Caco-2 (cell line): ENCODE results near the gene KRTAP10-4. TPM values are rescaled to one million over a fixed set of nuclear protein-coding genes. Genes with fewer than 3 reads are reported as not detected.
"Not testable (repeated sequence)": the region's sequence is repeated elsewhere in the genome, so short reads cannot be mapped to it uniquely, and the experiment has no call there.

Experiments used
- BruUV-seq: library from RNA; stranded (reverse); fragments of 400-500 nt; replicated peaks from 2 replicates; lab custom pipeline; 2021; lab: Mats Ljungman, UMichigan
- CTCF ChIA-PET: fragments of 300-600 bp; sonication (Branson Sonifier 250); formaldehyde crosslinking; loops from one replicate; lab custom pipeline; 2022; ENCODE audit warnings: antibody characterized with exemption; lab: Charles Lee
- POLR2A ChIA-PET: fragments of 300-600 bp; sonication (Branson Sonifier 250); formaldehyde crosslinking; loops from one replicate; lab custom pipeline; 2022; ENCODE audit warnings: antibody characterized with exemption; lab: Charles Lee
- DNase-seq, 2 experiments: peaks; one replicate each; pipeline versions ENCODE4 v3.0.0 to v3.0.0-alpha.2; 2020 to 2022
- H3K27me3 ChIP-seq: replicated peaks from 2 replicates; pipeline ENCODE4 v1.6.0; 2011; ENCODE audit warnings: low read length; ENCODE audit not compliant: control insufficient read depth, insufficient read depth
- H3K36me3 ChIP-seq: 2 replicates; pipeline ENCODE4 v1.5.1; 2011; ENCODE audit warnings: low read length; ENCODE audit not compliant: control insufficient read depth, insufficient read depth
- H3K4me1 ChIP-seq: fragments of 250-450 bp; sonication (Bioruptor Pico); 2 replicates; pipeline ENCODE4 v1.5.1; 2020; ENCODE audit warnings: mild to moderate bottlenecking
- H3K4me3 ChIP-seq: 2 replicates; pipeline ENCODE4 v1.5.1; 2011; ENCODE audit warnings: low read depth, mild to moderate bottlenecking, control low read depth, low read length
- H3K9me3 ChIP-seq: fragments of 250-450 bp; sonication (Bioruptor Pico); 2 replicates; pipeline ENCODE4 v1.5.1; 2020; ENCODE audit warnings: mild to moderate bottlenecking, moderate library complexity
- H3K27ac Mint-ChIP-seq: one replicate; pipeline ENCODE4 v1.8.0; 2022; ENCODE audit warnings: mixed read lengths; ENCODE audit not compliant: unreplicated experiment
- H3K27me3 Mint-ChIP-seq: one replicate; pipeline ENCODE4 v1.8.0; 2022; ENCODE audit warnings: mixed read lengths; ENCODE audit not compliant: insufficient read depth, unreplicated experiment
- H3K36me3 Mint-ChIP-seq: one replicate; pipeline ENCODE4 v1.8.0; 2022; ENCODE audit warnings: mild to moderate bottlenecking, mixed read lengths; ENCODE audit not compliant: insufficient read depth, unreplicated experiment
- H3K4me1 Mint-ChIP-seq: one replicate; pipeline ENCODE4 v1.8.0; 2022; ENCODE audit warnings: low read depth, mixed read lengths; ENCODE audit not compliant: unreplicated experiment
- H3K4me3 Mint-ChIP-seq: one replicate; pipeline ENCODE4 v1.8.0; 2022; ENCODE audit warnings: mild to moderate bottlenecking, moderate library complexity, mixed read lengths; ENCODE audit not compliant: unreplicated experiment
- H3K9me3 Mint-ChIP-seq: one replicate; pipeline ENCODE4 v1.8.0; 2022; ENCODE audit warnings: mixed read lengths; ENCODE audit not compliant: unreplicated experiment
- intact Hi-C: fragments of 100-400 bp; cut with micrococcal nuclease; formaldehyde crosslinking; loops from one replicate; pipeline ENCODE4 v1.10.0; 2022; ENCODE audit not compliant: unreplicated experiment
- total RNA-seq: library from RNA; stranded (reverse); gene quantifications from 2 replicates; pipeline ENCODE4 v1.2.3, GENCODE V29; 2022
- TF ChIP-seq, protein P1 (sequence below), 2 experiments: fragments of 200-600 bp in 1 of 2; IDR thresholded peaks; 1 replicate in 1 of 2; 2 replicates in 1 of 2; pipeline versions ENCODE4 v1.5.1 to v1.8.0; 2011 to 2022; ENCODE audit warnings: antibody characterized with exemption in 1 of 2, control low read depth in 1 of 2, inconsistent platforms in 1 of 2, low read depth in 1 of 2, low read length in 1 of 2, mild to moderate bottlenecking in 1 of 2, moderate library complexity in 1 of 2; ENCODE audit not compliant: insufficient read depth in 1 of 2, severe bottlenecking in 1 of 2, unreplicated experiment in 1 of 2

KRTAP10-4 gene
- total RNA-seq, 1 experiment from 2014 or later, result not detected

DNA sequence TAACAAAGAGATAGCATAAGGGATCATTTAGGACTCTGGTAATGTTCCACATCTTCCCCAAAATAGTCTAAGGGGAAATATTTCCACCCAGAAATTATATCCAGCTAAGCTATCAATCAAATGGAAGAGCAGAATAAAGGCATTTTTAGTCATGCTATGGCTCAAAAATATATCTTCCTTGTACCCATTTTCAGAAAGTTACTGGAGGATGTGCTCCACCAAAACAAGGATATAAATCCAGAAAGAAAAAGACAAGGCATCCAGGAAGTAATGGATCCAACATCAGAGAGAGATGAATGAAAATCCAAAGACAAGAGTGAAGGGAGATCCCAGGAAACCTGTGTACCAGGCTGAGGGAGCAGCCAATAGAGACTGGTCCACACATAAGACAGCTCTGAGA, 35.7 kb downstream of the KRTAP10-4 start:
- BruUV-seq, result no TSS peak
- ChIA-PET CTCF (interaction anchor here (0.7 kb wide), 1 partner anchor 101 kb away, joined by 3 read pairs; no protein-coding TSS in a partner anchor), POLR2A (no interaction called here)

DNA sequence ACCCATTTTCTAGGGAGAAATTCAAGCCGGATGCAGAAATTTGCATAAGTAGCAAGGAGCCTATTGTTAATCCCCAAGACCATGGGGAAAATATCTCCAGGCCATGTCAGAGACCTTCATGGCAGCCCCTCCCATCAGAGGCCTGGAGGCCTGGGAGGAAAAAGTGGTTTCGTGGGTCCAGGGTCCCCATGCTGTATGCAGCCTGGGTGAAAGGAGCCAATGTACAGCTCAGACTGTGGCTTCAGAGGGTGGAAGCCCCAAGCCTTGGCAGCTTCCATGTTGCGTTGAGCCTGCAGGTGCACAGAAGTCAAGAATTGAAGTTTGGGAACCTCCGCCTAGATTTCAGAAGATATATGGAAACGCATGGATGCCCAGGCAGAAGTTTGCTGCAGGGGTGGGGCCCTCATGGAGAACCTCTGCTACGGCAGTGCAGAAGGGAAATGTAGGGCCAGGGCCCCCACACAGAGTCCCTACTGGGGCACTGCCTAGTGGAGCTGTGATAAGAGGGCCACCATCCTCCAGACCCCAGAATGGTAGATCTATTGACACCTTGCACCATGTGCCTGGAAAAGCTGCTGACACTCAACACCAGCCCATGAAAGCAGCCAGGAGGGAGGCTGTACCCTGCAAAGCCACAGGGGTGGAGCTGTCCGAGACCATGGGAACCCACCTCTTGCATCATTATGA, 36.8 kb downstream of the KRTAP10-4 start:
- POLR2A ChIA-PET, result not testable (repeated sequence)

More for the DNA sequence above, 35.7 kb downstream of the KRTAP10-4 start:
- Histone ChIP-seq H3K36me3 (no peaks in the 10 kb centered on the region), H3K4me1 (no peaks in the 10 kb centered on the region), H3K4me3 (no peak overlapping the region), H3K27me3 (no peaks in the 10 kb centered on the region), H3K9me3 (0 out of 2 replicates have a peak, but pooled peaks cover 5% of the 10 kb centered on the region)
- H3K27me3 Mint-ChIP-seq, result peaks cover 3% of the 10 kb centered on the region
- intact Hi-C loops, result no loop called here
- TF ChIP-seq, protein P1, sequence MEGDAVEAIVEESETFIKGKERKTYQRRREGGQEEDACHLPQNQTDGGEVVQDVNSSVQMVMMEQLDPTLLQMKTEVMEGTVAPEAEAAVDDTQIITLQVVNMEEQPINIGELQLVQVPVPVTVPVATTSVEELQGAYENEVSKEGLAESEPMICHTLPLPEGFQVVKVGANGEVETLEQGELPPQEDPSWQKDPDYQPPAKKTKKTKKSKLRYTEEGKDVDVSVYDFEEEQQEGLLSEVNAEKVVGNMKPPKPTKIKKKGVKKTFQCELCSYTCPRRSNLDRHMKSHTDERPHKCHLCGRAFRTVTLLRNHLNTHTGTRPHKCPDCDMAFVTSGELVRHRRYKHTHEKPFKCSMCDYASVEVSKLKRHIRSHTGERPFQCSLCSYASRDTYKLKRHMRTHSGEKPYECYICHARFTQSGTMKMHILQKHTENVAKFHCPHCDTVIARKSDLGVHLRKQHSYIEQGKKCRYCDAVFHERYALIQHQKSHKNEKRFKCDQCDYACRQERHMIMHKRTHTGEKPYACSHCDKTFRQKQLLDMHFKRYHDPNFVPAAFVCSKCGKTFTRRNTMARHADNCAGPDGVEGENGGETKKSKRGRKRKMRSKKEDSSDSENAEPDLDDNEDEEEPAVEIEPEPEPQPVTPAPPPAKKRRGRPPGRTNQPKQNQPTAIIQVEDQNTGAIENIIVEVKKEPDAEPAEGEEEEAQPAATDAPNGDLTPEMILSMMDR (IDR thresholded peaks at IDR 0.05; ENCODE audit: insufficient read depth in 1 of 2, low read depth in 1 of 2, low read length in 1 of 2, severe bottlenecking in 1 of 2, unreplicated experiment in 1 of 2), result no peak
- H3K36me3 Mint-ChIP-seq, result no peaks in the 10 kb centered on the region
- no peak for DNase-seq
- H3K4me1 Mint-ChIP-seq, result no peaks in the 10 kb centered on the region
- H3K4me3 Mint-ChIP-seq, result no peak overlapping the region
- peaks cover 41% of the 10 kb centered on the region for H3K9me3 Mint-ChIP-seq
- no peak overlapping the region for H3K27ac Mint-ChIP-seq

DNA sequence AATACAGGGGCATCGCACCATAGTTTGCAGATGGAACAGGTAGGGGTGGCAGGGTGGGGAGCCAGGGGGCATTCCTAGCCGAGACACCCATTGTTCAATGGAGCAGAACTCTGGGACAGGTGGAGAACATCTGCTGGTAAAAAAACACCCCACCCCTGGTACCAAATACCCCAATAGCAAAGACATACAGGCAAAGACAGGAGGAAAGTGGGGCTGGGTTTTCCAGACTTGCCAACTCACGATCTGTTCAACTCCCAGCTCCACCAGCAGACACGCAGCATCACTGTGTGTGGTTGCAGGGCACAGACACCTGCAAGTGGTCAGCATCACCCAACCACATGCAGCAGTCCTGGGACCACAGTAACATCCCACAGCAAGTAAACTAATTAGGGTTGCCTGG, 38.0 kb downstream of the KRTAP10-4 start:
- H3K36me3 ChIP-seq, result no peaks in the 10 kb centered on the region
- H3K9me3 ChIP-seq, result 0 out of 2 replicates have a peak, but pooled peaks cover 5% of the 10 kb centered on the region
- ChIA-PET POLR2A (no interaction called here), CTCF (no interaction called here)
- H3K27me3 Mint-ChIP-seq, result peaks cover 6% of the 10 kb centered on the region
- H3K4me3 Mint-ChIP-seq, result no peak overlapping the region
- no peak overlapping the region for H3K4me3 ChIP-seq
- BruUV-seq, result no TSS peak
- no peak overlapping the region for H3K27ac Mint-ChIP-seq
- no peaks in the 10 kb centered on the region for H3K27me3 ChIP-seq
- DNase-seq, result no peak
- TF ChIP-seq, protein P1 (IDR thresholded peaks at IDR 0.05; ENCODE audit: insufficient read depth in 1 of 2, low read depth in 1 of 2, low read length in 1 of 2, severe bottlenecking in 1 of 2, unreplicated experiment in 1 of 2), result no peak
- intact Hi-C loops, result no loop called here
- peaks cover 41% of the 10 kb centered on the region for H3K9me3 Mint-ChIP-seq
- H3K4me1 Mint-ChIP-seq, result no peaks in the 10 kb centered on the region
- no peaks in the 10 kb centered on the region for H3K4me1 ChIP-seq
- H3K36me3 Mint-ChIP-seq, result no peaks in the 10 kb centered on the region

More for the DNA sequence above, 36.8 kb downstream of the KRTAP10-4 start:
- CTCF ChIA-PET, H3K4me3 Mint-ChIP-seq, H3K4me1 ChIP-seq, H3K4me1 Mint-ChIP-seq, H3K4me3 ChIP-seq, BruUV-seq, DNase-seq, H3K36me3 ChIP-seq, intact Hi-C loops, H3K27me3 Mint-ChIP-seq, H3K36me3 Mint-ChIP-seq, H3K27ac Mint-ChIP-seq, H3K27me3 ChIP-seq, H3K9me3 ChIP-seq: not testable (repeated sequence)
- H3K9me3 Mint-ChIP-seq, result peaks cover 41% of the 10 kb centered on the region
